ENCODE results near the gene STX7. TPM values are rescaled to one million over a fixed set of nuclear protein-coding genes. Genes with fewer than 3 reads are reported as not detected.

Gene STX7
- total RNA-seq, 1 donor from 2014 or later = 21.2 TPM

DNA sequence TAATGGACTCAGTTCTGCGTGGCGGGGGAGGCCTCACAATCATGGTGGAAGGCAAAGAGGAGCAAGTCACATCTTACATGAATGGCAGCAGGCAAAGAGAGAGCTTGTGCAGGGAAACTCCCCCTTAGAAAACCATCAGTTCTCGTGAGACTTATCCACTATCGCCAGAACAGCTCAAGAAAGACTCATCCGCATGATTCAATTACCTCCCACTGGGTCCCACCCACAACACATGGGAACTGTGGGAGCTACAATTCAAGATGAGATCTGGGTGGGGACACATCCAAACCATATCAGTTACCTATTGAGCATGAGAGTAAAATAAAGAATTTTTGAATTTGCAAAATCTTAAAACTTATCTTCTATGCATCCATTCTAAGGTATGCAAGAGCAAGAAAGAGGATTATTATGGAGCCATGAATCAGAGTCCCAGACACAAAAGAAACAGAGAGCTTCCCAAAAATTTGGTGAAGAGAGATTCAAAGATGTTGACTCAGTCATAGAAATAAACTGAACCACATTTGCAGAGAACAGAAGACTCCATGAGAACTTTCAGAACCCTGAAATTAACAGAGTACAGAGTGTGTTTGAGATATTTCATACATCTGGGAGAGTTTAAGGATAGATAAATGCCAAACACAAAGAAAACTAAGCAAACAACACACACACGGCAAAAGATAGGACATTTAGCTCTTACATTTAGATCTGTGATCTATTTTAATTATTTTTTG is 94.5 kb downstream of the STX7 start:
- intact Hi-C loops (cut with micrococcal nuclease) = no loop called here

DNA sequence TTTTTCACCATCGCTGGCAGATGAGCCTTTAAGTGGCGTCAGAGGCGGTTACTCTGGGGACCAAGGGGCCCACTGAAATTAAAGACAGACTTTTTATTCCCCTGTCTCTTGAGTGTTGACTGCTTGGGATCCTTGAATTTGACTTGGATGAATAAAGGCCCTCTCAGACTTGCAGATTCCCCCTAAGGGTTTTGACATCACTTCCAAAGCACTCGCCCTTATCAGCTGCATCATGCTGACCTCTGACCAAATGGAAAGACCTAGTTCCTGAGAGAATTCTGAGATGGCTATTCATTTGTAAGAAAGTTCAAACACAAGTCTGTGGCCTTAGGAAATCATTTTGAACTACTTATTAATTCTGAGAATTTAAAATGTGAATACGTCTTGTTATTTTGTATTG is 98.2 kb downstream of the STX7 start:
- intact Hi-C loops (cut with micrococcal nuclease) = no loop called here

DNA sequence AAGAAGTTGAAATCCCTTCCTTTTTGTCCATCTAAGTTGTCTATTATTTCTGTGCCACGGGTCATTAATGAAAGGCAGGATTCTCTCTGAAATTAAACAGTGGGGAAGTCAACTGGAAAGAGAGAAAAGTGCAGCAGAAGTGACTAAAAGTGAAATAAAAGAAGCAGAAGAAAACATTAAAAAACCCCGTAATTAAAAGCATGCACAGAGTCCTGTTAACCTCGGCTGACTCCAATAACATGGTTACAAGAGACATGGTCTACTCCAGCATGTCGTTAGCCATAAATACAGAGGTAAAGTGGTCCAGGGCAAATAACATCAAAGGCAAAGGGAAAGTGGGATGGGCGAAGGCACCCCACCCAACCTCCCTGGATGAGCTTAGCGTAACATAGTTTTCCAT is 98.6 kb downstream of the STX7 start:
- intact Hi-C loops (cut with micrococcal nuclease) = no loop called here

DNA sequence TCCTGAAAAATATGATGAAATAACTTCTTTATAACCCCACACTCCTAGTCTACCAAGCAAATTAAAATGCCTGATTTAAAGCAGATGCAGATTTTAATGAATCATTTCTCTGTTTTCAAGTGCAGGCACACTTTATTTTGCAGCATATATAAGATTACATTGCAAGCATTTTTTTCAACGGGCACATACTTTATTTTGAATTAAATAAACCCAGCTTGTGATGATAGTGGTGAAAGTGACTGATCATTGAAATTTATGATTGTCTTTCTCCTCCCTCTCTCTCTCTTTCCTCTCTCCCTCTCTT is 99.5 kb downstream of the STX7 start:
- intact Hi-C loops (cut with micrococcal nuclease) = no loop called here

DNA sequence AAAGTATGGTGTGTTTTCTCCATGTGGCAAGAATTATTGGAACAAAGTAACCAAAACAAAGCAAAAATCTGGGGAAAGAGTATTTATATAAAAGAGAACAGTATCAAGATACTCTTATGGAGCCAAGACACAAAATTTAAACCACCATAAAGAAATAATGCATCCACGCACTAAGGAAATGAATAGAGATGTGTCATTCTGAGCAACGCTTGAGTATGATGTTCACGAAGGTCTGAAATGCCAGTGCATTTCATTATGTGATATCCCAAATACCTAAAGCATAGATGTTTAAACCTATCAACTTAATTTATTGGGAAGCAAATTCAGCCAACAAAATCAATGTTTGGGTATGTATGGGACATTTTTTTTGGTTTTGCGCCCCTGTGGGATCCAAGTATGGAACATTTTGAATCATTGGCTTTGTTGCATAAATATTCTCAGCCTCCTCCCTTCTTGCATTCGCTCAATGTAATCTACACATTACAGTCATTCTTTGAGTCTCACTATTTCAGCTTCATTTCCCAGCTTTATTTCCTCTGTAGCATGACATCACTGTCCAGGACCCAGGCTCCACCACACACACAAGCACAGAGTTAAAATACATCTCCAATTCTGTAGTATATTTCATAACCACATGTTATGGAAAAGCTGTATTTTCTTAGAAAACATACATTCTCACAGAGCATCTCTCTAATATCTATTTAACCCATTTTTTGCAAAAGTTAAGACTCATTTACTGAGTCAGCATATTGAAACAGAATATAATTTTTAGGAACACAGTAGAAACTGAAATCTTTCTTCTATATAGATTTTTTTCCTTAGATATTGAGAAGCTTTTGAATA is 100.0 kb downstream of the STX7 start:
- intact Hi-C loops (cut with micrococcal nuclease) = no loop called here

DNA sequence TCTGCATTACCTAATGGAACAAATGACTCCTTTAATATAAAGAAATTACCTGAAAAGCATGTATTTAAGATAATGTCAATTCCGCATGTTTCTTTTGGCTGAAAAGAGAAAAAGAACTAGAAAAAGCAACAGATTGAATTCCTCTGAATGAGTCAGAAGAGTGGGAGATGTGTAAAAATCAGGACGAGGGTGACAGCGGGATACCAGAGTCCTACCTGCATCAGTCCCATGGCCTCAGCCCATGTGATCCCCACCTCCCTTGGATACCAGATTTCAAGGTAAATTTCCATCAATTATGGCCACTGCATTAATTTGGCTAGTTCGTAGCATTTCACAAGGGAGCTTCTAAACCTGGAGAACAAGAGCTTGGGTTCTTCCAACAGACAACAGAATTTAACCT is 101.6 kb downstream of the STX7 start:
- intact Hi-C loops (cut with micrococcal nuclease) = no loop called here

DNA sequence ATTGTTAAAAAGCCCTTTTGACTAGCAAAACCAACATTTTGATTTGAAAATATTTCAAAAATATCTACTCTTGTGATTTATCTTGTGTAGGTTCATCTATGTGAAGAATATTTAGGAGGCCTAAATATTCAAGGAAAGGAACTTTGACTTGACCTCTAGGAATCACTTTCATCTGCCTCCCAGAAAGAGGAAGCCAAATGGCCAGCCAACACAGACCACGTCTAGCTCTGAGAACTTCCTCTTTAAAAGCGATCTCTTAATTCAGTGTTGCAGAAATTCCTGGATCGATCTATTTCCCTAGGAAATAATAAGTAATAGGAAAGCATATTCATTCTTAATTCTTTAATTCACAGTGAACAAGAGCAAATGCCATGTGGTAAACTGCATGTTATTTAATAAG is 102.1 kb downstream of the STX7 start:
- intact Hi-C loops (cut with micrococcal nuclease) = no loop called here

DNA sequence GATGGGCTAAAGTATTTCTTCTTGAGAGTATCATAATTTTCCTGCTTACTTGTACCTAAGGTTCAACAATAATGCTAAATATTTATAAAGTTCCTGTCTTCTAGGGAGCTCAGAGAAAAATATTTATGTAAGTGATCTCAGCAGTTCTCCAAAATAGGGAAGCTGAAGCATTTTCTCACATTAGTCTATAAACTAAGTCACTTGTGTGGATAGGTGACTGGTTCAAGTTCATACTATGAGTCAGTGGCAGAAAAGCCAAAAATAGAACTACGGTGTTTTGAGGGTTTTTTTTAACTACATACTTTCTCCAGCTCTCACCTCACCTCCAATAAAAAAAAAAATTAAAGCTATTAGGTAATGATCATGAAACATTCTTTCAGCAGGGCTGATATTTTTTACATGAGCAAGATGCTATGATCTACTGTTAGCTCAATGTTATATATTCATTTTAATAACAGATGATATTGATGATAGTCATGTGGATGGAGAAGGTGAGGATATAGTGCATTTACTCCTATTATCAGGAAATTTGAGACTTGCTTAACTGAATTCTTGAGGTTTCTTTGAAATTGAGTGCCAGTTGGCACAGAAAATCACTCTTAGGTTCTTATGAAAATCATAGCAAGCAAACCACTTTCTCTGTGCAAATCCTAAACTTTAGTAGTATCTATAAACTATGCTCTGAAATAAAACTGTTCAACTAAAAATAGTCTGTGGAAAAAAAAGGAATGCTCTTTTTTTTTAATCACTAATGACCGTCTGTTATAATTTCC is 107.6 kb downstream of the STX7 start:
- intact Hi-C loops (cut with micrococcal nuclease) = no loop called here

DNA sequence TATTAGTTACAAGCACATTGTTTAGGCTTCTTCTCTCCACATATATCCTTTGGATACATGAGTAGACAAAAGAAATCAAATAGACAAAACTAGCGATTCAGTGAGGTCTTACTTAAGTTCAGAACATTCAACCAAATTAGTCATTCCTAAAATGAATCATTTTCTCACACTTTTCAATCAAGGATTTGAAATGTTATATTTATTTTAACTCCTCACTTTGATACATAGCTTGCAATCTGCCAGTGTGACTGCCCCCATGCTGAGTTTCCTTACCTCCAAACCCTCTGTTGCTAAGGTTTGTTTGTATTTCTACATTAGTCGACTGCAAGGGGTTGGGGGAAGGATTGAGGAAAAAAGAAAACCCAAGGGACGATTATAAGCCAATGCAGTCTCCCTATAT is 108.2 kb downstream of the STX7 start:
- intact Hi-C loops (cut with micrococcal nuclease) = no loop called here

DNA sequence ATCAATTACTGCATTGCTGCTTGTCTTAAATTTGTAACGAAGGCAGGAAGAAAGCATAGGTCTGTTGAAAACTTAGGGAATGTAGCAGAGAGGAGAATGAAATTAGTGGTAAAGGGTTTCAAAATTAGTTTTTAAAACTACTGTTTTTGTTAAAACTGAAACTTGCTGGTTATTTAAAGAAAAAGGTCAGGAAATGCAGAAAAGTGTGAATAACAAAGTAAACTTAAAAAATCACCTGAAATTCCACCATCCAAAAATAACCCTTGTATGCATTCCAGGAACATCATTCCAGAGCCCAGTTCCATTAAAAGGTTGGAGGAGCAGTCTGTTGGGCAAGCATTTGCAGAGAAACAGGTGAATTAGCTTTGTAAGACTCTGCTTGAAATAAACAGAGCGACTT is 108.6 kb downstream of the STX7 start:
- intact Hi-C loops (cut with micrococcal nuclease) = no loop called here

DNA sequence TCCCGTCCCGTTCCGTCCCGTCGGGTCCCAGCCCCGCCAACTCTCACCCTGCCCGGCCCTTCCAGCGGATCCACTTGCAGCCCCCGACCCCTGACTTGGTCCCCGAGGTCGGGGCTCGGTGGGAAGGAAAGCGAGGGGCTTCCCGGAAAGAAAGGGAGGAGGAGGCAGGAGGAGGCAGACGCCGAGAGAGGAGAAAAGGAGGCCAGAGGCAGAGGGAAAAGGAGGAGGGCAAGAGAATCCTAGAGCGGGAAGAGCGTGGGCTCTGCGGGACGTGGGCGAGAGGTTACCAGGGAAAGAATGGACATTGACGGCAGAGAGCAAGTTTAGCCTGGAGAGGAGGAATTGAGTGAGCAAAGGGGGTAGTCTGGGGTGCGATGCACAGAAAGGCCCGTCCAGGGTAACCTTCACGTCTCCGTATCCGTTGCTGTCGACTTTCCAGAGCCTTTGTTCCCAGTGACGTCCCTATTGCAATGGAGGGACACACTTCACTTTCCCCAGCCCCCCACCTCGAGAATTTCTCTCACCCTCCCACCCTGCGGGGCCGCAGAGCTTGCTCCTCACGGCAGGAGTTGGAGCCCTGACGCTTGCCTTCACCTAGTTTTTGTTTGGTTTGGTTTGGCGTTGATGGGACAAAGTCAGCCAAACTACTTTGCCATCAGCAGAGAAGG is 111.2 kb downstream of the STX7 start:
- intact Hi-C loops (cut with micrococcal nuclease) = no loop called here

DNA sequence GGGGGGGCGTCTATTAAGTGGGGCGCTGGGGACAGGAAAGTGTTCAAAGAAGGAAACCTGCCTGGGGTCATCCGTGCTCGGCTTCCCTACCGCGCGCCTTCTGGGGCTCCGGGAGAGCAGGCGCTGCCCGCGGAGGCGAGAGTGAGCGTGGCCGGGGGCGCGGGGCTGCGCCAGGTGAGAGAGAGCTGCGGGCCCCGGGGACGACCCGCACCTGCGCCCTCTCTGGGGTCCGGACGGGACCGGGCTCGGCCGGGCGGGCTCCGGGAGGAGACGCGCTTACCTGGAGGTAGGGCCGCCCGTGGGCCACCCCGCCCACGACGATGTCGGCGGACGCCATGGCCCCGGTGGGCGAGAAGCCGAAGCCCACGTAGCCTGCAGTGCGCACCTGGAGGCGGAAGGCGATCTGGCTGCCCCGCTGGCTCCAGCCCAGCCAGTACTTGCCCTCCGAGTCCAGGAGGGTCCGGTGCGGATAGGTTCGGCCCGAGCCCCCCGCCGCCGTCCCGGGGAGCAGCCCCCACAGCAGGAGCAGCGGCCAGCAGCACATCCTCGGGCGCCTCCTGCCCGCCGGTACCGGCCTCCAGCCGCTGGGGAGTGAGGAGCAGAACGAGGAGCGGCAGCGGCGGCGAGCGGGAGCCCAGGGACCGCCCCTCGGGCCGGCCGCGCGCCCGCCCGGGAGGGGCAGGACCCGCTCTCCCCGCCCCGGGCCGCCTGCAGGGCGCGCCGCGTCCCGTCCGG is 111.9 kb downstream of the STX7 start, which contains the start of gene MOXD1:
Gene MOXD1 (minus strand): TSS at position 593 of the 735 bp plus-strand sequence. CDS start 49 bp downstream, at position 544.
- intact Hi-C loops (cut with micrococcal nuclease) = no loop called here

DNA sequence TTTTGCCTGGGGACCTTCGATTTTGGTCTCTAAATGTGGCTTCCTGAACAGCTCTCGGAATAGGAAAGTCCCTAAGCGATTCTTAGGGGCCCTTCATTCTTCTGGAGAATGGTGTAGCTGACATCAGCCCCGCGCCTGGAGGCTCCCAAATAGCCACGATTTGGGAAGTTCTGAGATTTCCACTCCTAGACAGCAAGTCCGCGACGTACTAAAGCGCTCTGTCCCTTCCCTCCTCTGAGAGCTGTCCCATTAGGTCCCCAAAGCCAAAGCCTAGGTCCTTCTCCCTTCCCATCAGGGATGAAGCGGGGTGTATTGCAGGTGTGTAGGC is 112.4 kb downstream of the STX7 start:
- intact Hi-C loops (cut with micrococcal nuclease) = no loop called here

DNA sequence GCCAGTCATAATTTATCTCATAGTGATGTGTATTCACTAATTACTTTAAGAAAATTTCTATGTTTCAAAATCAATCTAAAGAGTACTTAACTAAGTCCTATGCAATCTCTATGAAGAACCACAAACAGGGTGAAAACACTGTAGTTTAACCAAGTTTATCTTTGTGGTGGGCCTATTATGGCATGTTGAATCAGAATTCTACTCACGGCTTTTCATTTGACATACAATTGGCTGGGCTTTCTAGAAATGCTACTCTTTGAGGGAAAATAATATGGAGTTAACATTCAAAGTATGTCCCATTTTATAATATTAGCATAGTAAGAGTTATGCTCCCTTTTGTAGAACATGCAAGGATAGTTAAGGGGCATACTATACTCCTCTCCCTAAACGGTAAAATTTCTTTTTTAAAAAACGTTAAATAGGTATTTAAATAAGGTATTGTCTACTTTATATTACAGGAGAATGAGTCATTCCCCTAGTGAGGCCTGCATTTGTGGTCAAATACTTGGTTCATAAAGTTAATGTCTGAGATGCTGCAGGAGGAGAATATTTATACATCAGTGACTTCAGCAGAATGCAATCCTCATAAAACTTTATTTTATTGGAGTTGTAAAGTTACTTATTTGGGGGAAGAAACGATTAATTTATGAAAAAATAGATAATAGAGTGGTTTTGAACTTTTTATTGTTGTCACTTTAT is 113.4 kb downstream of the STX7 start:
- intact Hi-C loops (cut with micrococcal nuclease) = no loop called here

Other genes with a start within 250 kb of the STX7 start
- not detected in 2 replicates for gene MOXD1, start 111.6 kb downstream of the STX7 start, total RNA-seq
- gene TAAR9, start 25.2 kb upstream of the STX7 start, total RNA-seq = not detected in 2 replicates
- not detected in 2 replicates for gene TAAR8, start 39.6 kb upstream of the STX7 start, total RNA-seq
- gene TAAR6, start 57.2 kb upstream of the STX7 start, total RNA-seq = not detected in 2 replicates
- not detected in 2 replicates for gene TAAR5, start 76.6 kb upstream of the STX7 start, total RNA-seq
- gene TAAR2, start 111.2 kb upstream of the STX7 start, total RNA-seq = not detected in 2 replicates
- gene TAAR1, start 146.1 kb upstream of the STX7 start, total RNA-seq = not detected in 2 replicates
- gene VNN1, start 200.9 kb upstream of the STX7 start, total RNA-seq = not detected in 2 replicates
- gene VNN2, start 244.8 kb upstream of the STX7 start, total RNA-seq = 11.9 and 12.8 TPM in 2 replicates